Activated CD8-positive, alpha-beta T cell treated with anti-CD3 and anti-CD28 coated beads for 36 hours (primary cell): Measurements from ENCODE around the gene FXYD5. TPM values are rescaled to one million over a fixed set of nuclear protein-coding genes. Genes with fewer than 3 reads are reported as not detected.

ENCODE experiments used
- ATAC-seq: fragments of 200-7000 bp; cut with Tn5 transposase; one replicate; pipeline ENCODE4 v1.10.0; 2021; ENCODE audit warnings: mild to moderate bottlenecking, moderate library complexity
- CTCF ChIA-PET: fragments of 350-600 bp; sonication (Branson Sonifier 250); formaldehyde crosslinking; loops from one replicate; lab custom pipeline; 2021; ENCODE audit warnings: antibody characterized with exemption; lab: Charles Lee
- POLR2A ChIA-PET: fragments of 350-600 bp; sonication (Branson Sonifier 250); formaldehyde crosslinking; loops from one replicate; lab custom pipeline; 2021; ENCODE audit warnings: antibody characterized with exemption; lab: Charles Lee
- DNase-seq: peaks from one replicate; pipeline ENCODE4 v3.0.0-alpha.2; 2020
- H3K27ac Mint-ChIP-seq: one replicate; pipeline ENCODE4 v1.8.0; 2021; ENCODE audit warnings: mild to moderate bottlenecking, mixed read lengths
- H3K27me3 Mint-ChIP-seq: one replicate; pipeline ENCODE4 v1.8.0; 2021; ENCODE audit warnings: mixed read lengths
- H3K36me3 Mint-ChIP-seq: one replicate; pipeline ENCODE4 v1.8.0; 2021; ENCODE audit warnings: low read depth, mixed read lengths
- H3K4me1 Mint-ChIP-seq: one replicate; pipeline ENCODE4 v1.8.0; 2021; ENCODE audit warnings: low read depth, mixed read lengths
- H3K4me3 Mint-ChIP-seq: one replicate; pipeline ENCODE4 v1.8.0; 2021; ENCODE audit warnings: mild to moderate bottlenecking, moderate library complexity, mixed read lengths
- H3K9me3 Mint-ChIP-seq: one replicate; pipeline ENCODE4 v1.8.0; 2021; ENCODE audit warnings: mixed read lengths
- CTCF ChIP-seq: fragments of 200-600 bp; IDR thresholded peaks from one replicate; pipeline ENCODE4 v1.8.0; 2022; ENCODE audit warnings: antibody characterized with exemption, mild to moderate bottlenecking
- intact Hi-C: fragments of 100-400 bp; cut with micrococcal nuclease; formaldehyde crosslinking; loops from one replicate; pipeline ENCODE4 v1.10.0; 2022
- total RNA-seq, 2 experiments: library from RNA; stranded (reverse); gene quantifications; one replicate each; pipeline ENCODE4 v1.2.3, GENCODE V29; 2021

FXYD5 gene
- total RNA-seq, 2 experiments from 2014 or later = 225 to 241 TPM

DNA sequence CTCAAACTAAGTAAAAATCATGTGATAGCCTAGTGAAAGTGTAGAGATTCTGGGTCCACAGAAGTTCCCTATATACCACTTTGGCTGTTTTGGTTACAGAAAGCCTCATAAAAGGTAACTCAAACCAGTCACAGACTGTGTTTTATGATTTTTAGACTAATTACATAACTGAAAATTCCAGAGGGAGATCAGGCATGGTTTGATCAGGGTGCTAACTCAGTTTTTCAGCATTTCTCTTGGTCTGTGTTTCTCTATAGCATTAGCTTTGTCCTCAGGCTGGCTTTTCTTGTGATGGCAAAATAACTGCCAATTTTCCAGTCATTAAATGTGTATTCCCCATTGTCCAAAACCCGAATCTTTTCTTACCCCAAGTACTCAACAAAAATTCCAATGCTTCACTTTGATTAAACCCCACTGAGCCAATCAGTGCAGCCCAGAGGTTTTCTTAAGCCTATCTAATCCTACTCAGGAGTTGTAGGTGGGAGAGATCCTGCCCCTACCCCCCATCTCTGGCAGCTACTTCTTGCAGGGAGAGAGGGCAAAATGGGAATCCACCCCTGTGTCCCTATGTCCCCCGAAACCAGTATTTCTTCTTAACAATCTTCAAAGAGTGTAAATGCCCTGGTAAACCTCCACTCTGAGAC lies 47.5 kb upstream of the FXYD5 start:
- CTCF ChIA-PET = interaction anchor here (0.8 to 1.2 kb wide), 4 partner anchors 8 to 40 kb away, joined by 3 to 4 read pairs (median 3); partner anchors contain the start of gene FXYD3
- no peaks in the 10 kb centered on the region for H3K27me3 Mint-ChIP-seq
- peaks cover 8% of the 10 kb centered on the region for H3K4me1 Mint-ChIP-seq
- intact Hi-C loops = no loop called here
- ATAC-seq = no peak
- no peak overlapping the region for H3K27ac Mint-ChIP-seq
- H3K4me3 Mint-ChIP-seq = no peak overlapping the region
- TF ChIP-seq CTCF = no peak
- no peaks in the 10 kb centered on the region for H3K36me3 Mint-ChIP-seq
- POLR2A ChIA-PET = no interaction called here
- no peak for DNase-seq
- peaks cover 8% of the 10 kb centered on the region for H3K9me3 Mint-ChIP-seq

- no peak for DNase-seq
- H3K36me3 Mint-ChIP-seq = no peaks in the 10 kb centered on the region
- no peak overlapping the region for H3K4me3 Mint-ChIP-seq
- ChIA-PET POLR2A (no interaction called here), CTCF (interaction anchor here (1.0 kb wide), 1 partner anchor 9 kb away, joined by 3 read pairs; the partner anchor contains the start of gene FXYD3)
- peaks cover 8% of the 10 kb centered on the region for H3K4me1 Mint-ChIP-seq
- TF ChIP-seq CTCF = no peak
- no peaks in the 10 kb centered on the region for H3K27me3 Mint-ChIP-seq
- no peak overlapping the region for H3K27ac Mint-ChIP-seq
- ATAC-seq = no peak
- peaks cover 8% of the 10 kb centered on the region for H3K9me3 Mint-ChIP-seq
- intact Hi-C loops = no loop called here
Observed at GRCh38 chr19:35107545-35107944, 47.0 kb upstream of the FXYD5 start.

- no peaks in the 10 kb centered on the region for H3K27me3 Mint-ChIP-seq
- H3K4me3 Mint-ChIP-seq = no peak overlapping the region
- intact Hi-C loops = no loop called here
- no peaks in the 10 kb centered on the region for H3K36me3 Mint-ChIP-seq
- CTCF ChIA-PET = no interaction called here
- H3K9me3 Mint-ChIP-seq = peaks cover 8% of the 10 kb centered on the region
- DNase-seq (no peak), ATAC-seq (no peak)
- peaks cover 8% of the 10 kb centered on the region for H3K4me1 Mint-ChIP-seq
- no peak overlapping the region for H3K27ac Mint-ChIP-seq
- POLR2A ChIA-PET = no interaction called here
- TF ChIP-seq CTCF = no peak
Observed at GRCh38 chr19:35108730-35109129, 45.8 kb upstream of the FXYD5 start.

DNA sequence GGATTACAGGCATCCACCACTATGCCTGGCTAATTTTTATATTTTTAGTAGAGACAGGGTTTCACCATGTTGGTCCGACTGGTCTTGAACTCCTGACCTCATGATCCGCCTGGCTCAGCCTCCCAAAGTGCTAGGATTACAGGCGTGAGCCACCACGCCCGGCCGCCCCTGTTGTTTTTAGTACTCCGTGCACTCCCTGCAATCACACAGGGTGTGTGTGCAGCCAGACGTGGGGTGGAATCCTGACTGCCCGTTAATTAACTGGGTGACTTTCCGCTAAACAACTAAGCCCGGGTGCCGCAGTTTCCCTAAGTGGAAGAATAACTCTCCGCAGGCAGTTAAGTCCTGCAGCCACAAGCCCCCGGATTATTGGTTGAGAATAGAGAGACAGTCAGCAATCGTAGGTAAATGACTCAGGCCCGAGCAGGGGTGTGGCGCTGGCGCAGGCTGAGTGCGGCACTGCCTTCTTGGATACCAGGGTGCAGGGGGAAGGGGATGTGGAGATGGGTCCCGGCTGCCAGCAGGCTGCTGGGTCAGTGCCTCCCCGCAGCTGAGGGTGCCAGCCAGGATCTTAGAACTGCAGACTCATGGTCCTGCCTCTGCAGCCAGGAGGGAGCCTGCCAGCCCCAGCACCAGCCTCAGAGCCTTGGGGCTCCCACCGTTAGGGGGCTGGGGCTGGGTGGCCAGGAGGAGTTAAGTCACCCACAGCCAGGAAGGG lies 45.0 kb upstream of the FXYD5 start:
- DNase-seq (no peak), ATAC-seq (no peak)
- intact Hi-C loops = no loop called here
- TF ChIP-seq CTCF = no peak
- Mint-ChIP-seq H3K4me3 (no peak overlapping the region), H3K27ac (no peak overlapping the region), H3K27me3 (no peaks in the 10 kb centered on the region), H3K9me3 (peaks cover 8% of the 10 kb centered on the region), H3K4me1 (peaks cover 9% of the 10 kb centered on the region), H3K36me3 (no peaks in the 10 kb centered on the region)
- CTCF ChIA-PET = interaction anchor here (1.8 kb wide), 1 partner anchor 9 kb away, joined by 5 read pairs; no protein-coding TSS in a partner anchor
- POLR2A ChIA-PET = interaction anchor here (1.6 kb wide), 1 partner anchor 43 kb away, joined by 3 read pairs; no protein-coding TSS in a partner anchor

- ATAC-seq (no peak), DNase-seq (no peak)
- TF ChIP-seq CTCF = no peak
- intact Hi-C loops = no loop called here
- CTCF ChIA-PET = interaction anchor here (0.7 to 1.8 kb wide), 8 partner anchors 11 to 78 kb away, joined by 3 to 5 read pairs (median 4); no protein-coding TSS in a partner anchor
- no peak overlapping the region for H3K4me3 Mint-ChIP-seq
- POLR2A ChIA-PET = interaction anchor here (1.6 kb wide), 1 partner anchor 44 kb away, joined by 3 read pairs; no protein-coding TSS in a partner anchor
- no peak overlapping the region for H3K27ac Mint-ChIP-seq
- peaks cover 13% of the 10 kb centered on the region for H3K4me1 Mint-ChIP-seq
- H3K27me3 Mint-ChIP-seq = no peaks in the 10 kb centered on the region
- no peaks in the 10 kb centered on the region for H3K36me3 Mint-ChIP-seq
- peaks cover 8% of the 10 kb centered on the region for H3K9me3 Mint-ChIP-seq
Observed at GRCh38 chr19:35110974-35111373, 43.6 kb upstream of the FXYD5 start.
